ENCODE measurements around the gene LAMB2.

DNA sequence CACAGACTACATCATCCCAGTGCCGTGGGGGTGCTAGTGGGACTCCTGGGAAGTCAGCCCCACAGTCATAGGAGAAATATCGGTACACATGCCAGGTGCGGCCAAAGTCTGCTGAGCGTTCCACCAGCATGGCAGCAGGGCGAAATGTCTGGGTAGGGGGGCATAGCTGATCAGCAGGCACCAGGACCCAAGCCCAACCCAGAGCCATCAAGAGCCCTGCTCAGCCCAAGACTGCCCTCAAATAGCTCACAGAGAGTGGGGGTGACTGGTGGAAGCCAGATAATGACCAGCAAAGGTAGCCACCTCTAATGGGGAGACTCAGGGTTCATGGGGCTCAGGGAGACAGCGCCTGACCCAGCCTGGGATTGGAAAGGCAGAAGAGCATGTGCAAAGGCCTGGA lies 1.3 kb downstream of the LAMB2 start:
- TF ChIP-seq POLR2AphosphoS5 (IDR thresholded peaks at IDR 0.05; ENCODE audit: borderline replicate concordance, low read depth, low read length) = no peak
- TF ChIP-seq EZH2 (IDR thresholded peaks at IDR 0.05) = no peak
- no peak for TF ChIP-seq FOXP2 (optimal IDR thresholded peaks at IDR 0.05; ENCODE audit: control extremely low read depth, extremely low read length, insufficient read depth)

All from SK-N-MC (cell line).